Keratinocyte (primary cell): ENCODE data around the gene CALML5. TPM values are rescaled to one million over a fixed set of nuclear protein-coding genes. Genes with fewer than 3 reads are reported as not detected.

Source experiments
- DNase-seq: peaks from one replicate; pipeline ENCODE4 v3.0.0-alpha.2; 2011; ENCODE audit warnings: low read depth, missing footprints, low spot score
- FAIRE-seq: peaks from 2 replicates; lab custom pipeline; 2011; peaks lifted over from hg19 to GRCh38; lab: Jason Lieb, UNC
- H2AFZ ChIP-seq: 2 replicates; pipeline ENCODE4 v1.6.0; 2012; ENCODE audit warnings: low read length, control low read depth, inconsistent platforms; ENCODE audit not compliant: control insufficient read depth
- H3K27ac ChIP-seq: 2 replicates; pipeline ENCODE4 v1.5.1; 2011; ENCODE audit warnings: low read length; ENCODE audit not compliant: control insufficient read depth, insufficient read depth
- H3K27me3 ChIP-seq: 3 replicates; pipeline ENCODE4 v1.6.0; 2011; ENCODE audit warnings: low read length; ENCODE audit not compliant: control insufficient read depth, insufficient read depth; ENCODE audit errors: extremely low read depth
- H3K36me3 ChIP-seq, 2 experiments: 2 replicates in 1 of 2; 3 replicates in 1 of 2; pipeline ENCODE4 v1.5.1; 2011; ENCODE audit warnings: low read length in 2 of 2, mild to moderate bottlenecking in 1 of 2; ENCODE audit not compliant: control insufficient read depth in 2 of 2, insufficient read depth in 2 of 2; ENCODE audit errors: extremely low read depth in 1 of 2
- H3K4me1 ChIP-seq: 3 replicates; pipeline ENCODE4 v1.5.1; 2011; ENCODE audit warnings: low read length; ENCODE audit not compliant: control insufficient read depth, insufficient read depth; ENCODE audit errors: extremely low read depth
- H3K4me2 ChIP-seq: 3 replicates; pipeline ENCODE4 v1.6.0; 2011; ENCODE audit warnings: low read depth, low read length; ENCODE audit not compliant: control insufficient read depth, insufficient read depth; ENCODE audit errors: extremely low read depth
- H3K4me3 ChIP-seq, 3 experiments: fragments of 200-600 bp in 1 of 3; sonication (generic) in 1 of 3; 2 replicates in 2 of 3; 3 replicates in 1 of 3; pipeline ENCODE4 v1.5.1; 2011 to 2016; ENCODE audit warnings: low read length in 3 of 3, mild to moderate bottlenecking in 3 of 3, control low read depth in 2 of 3, inconsistent platforms in 1 of 3, low read depth in 1 of 3, mixed read lengths in 1 of 3, mixed run types in 1 of 3, moderate library complexity in 1 of 3; ENCODE audit not compliant: control insufficient read depth in 2 of 3, insufficient read depth in 2 of 3; ENCODE audit errors: extremely low read depth in 1 of 3
- H3K79me2 ChIP-seq: 2 replicates; pipeline ENCODE4 v1.6.0; 2012; ENCODE audit warnings: low read length; ENCODE audit not compliant: control insufficient read depth, insufficient read depth
- H3K9ac ChIP-seq: 3 replicates; pipeline ENCODE4 v1.6.0; 2011; ENCODE audit warnings: low read length; ENCODE audit not compliant: control insufficient read depth, insufficient read depth; ENCODE audit errors: extremely low read depth
- H3K9me1 ChIP-seq: 3 replicates; pipeline ENCODE4 v1.6.0; 2011; ENCODE audit warnings: low read length; ENCODE audit not compliant: control insufficient read depth, insufficient read depth; ENCODE audit errors: extremely low read depth
- H3K9me3 ChIP-seq: 2 replicates; pipeline ENCODE4 v1.5.1; 2012; ENCODE audit warnings: low read depth, low read length; ENCODE audit not compliant: control insufficient read depth
- H4K20me1 ChIP-seq: 3 replicates; pipeline ENCODE4 v1.6.0; 2011; ENCODE audit warnings: low read length; ENCODE audit not compliant: control insufficient read depth, insufficient read depth; ENCODE audit errors: extremely low read depth
- CTCF ChIP-seq, 3 experiments: IDR thresholded peaks in 1 of 3; conservative IDR thresholded peaks in 1 of 3; optimal IDR thresholded peaks in 1 of 3; 2 replicates in 2 of 3; 3 replicates in 1 of 3; pipeline versions ENCODE3 to v1.5.1; 2011; ENCODE audit warnings: low read length in 3 of 3, mild to moderate bottlenecking in 3 of 3, moderate library complexity in 2 of 3, control low read depth in 1 of 3, inconsistent platforms in 1 of 3; ENCODE audit not compliant: insufficient read depth in 2 of 3; ENCODE audit errors: extremely low read depth in 1 of 3
- EZH2 ChIP-seq: IDR thresholded peaks from one replicate; pipeline ENCODE4 v1.6.1; 2012; ENCODE audit warnings: inconsistent platforms, mild to moderate bottlenecking, low read length, moderate library complexity
- dilution Hi-C: fragments of 300-500 bp; cut with MboI; formaldehyde crosslinking; loops from one replicate; pipeline ENCODE4 v1.7.0; 2020; ENCODE audit warnings: low sequenced_read_pairs; ENCODE audit not compliant: extremely low pct_ligation_motif_present
- polyA plus RNA-seq, 5 experiments: library from polyadenylated mRNA; depleted of rRNA in 3 of 5; stranded (reverse) in 3 of 5; stranded (forward) in 1 of 5; unstranded in 1 of 5; fragments of >200 nt; gene quantifications; 1 replicate in 1 of 5; 2 replicates in 3 of 5; 3 replicates in 1 of 5; pipeline versions ENCODE4 v1.2.1 to v1.2.3, GENCODE V29; 2011 to 2012; ENCODE audit warnings: missing spikeins in 2 of 5, low read depth in 1 of 5, low replicate concordance in 1 of 5

CALML5 gene
- polyA plus RNA-seq, 1 donor (not counting 4 experiments of a cell fraction or from before 2014, with no cell fraction given) = 5.7 TPM

DNA sequence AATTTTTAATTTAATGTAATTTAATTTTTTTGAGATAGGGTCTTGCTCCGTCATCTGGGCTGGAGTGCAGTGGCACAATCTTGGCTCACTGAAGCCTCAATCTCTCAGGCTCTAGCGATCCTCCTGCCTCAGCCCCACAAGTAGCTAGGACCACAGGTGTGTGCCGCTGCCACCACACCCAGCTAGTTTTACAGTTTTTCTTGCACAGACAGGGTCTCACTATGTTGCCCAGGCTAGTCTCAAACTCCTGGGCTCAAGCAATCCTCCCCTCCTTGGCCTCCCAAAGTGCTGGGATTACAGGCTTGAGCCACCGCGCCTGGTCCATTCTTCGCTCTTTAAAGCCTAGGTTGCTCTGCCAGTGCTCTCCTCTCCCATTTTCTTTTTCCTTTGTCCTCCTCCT, 38.3 kb upstream of the CALML5 start:
- peak overlapping the region; percentile 32 for H3K27ac ChIP-seq
- H2AFZ ChIP-seq = no peak overlapping the region
- H3K4me1 ChIP-seq = peaks cover 20% of the 10 kb centered on the region
- no peak for DNase-seq
- no peaks in the 10 kb centered on the region for H3K9me1 ChIP-seq
- H3K36me3 ChIP-seq = no peaks in the 10 kb centered on the region
- no peaks in the 10 kb centered on the region for H3K79me2 ChIP-seq
- H4K20me1 ChIP-seq = no peaks in the 10 kb centered on the region
- H3K4me3 ChIP-seq = no peak overlapping the region
- dilution Hi-C loops = no loop called here
- no peak for TF ChIP-seq EZH2
- TF ChIP-seq CTCF (optimal IDR thresholded peaks at IDR 0.05 in 1 of 3, IDR thresholded peaks at IDR 0.05 in 1 of 3, conservative IDR thresholded peaks at IDR 0.05 in 1 of 3; ENCODE audit: extremely low read depth in 1 of 3, insufficient read depth in 2 of 3, low read length in 3 of 3) = no peak
- no peak overlapping the region for H3K9ac ChIP-seq
- FAIRE-seq = no peak
- no peak overlapping the region for H3K4me2 ChIP-seq
- no peaks in the 10 kb centered on the region for H3K9me3 ChIP-seq
- no peaks in the 10 kb centered on the region for H3K27me3 ChIP-seq

GRCh38 chr10:5536486-5537081, 37.2 kb upstream of the CALML5 start:
- FAIRE-seq = no peak

More at GRCh38 chr10:5536486-5537081, 37.2 kb upstream of the CALML5 start:
- DNase-seq = no peak
- dilution Hi-C loops = no loop called here
- no peaks in the 10 kb centered on the region for H3K27me3 ChIP-seq
- H3K4me1 ChIP-seq = peaks cover 30% of the 10 kb centered on the region
- no peaks in the 10 kb centered on the region for H3K9me1 ChIP-seq
- no peaks in the 10 kb centered on the region for H4K20me1 ChIP-seq
- H3K4me2 ChIP-seq = no peak overlapping the region
- TF ChIP-seq CTCF (optimal IDR thresholded peaks at IDR 0.05 in 1 of 3, IDR thresholded peaks at IDR 0.05 in 1 of 3, conservative IDR thresholded peaks at IDR 0.05 in 1 of 3; ENCODE audit: extremely low read depth in 1 of 3, insufficient read depth in 2 of 3, low read length in 3 of 3) = no peak
- TF ChIP-seq EZH2 = no peak
- H2AFZ ChIP-seq = no peak overlapping the region
- H3K79me2 ChIP-seq = no peaks in the 10 kb centered on the region
- no peaks in the 10 kb centered on the region for H3K36me3 ChIP-seq
- H3K9me3 ChIP-seq = no peaks in the 10 kb centered on the region
- no peak overlapping the region for H3K27ac ChIP-seq
- H3K4me3 ChIP-seq = no peak overlapping the region
- H3K9ac ChIP-seq = no peak overlapping the region
